Measurements from ENCODE around the gene SSH3.
A peak's percentile ranks its signal among the peaks of the same experiment; 100 is the strongest.
"Not testable (repeated sequence)": the region's sequence is repeated elsewhere in the genome, so short reads cannot be mapped to it uniquely, and the experiment has no call there.

The SSH3 gene

GRCh38 chr11:67311556-67312082 is 8.3 kb downstream of the SSH3 start:
- Histone ChIP-seq H3K27ac (ENCODE audit: low read length) (no peak overlapping the region), H3K36me3 (ENCODE audit: insufficient read depth, low read depth, low read length) (no peaks in the 10 kb centered on the region), H3K9me3 (ENCODE audit: insufficient read depth, low read depth, low read length) (no peaks in the 10 kb centered on the region), H3K9ac (ENCODE audit: low read depth, low read length) (no peak overlapping the region), H3K4me1 (ENCODE audit: insufficient read depth, low read length) (no peaks in the 10 kb centered on the region), H3K4me3 (ENCODE audit: low read length) (no peak overlapping the region), H3K27me3 (ENCODE audit: insufficient read depth, low read length) (no peaks in the 10 kb centered on the region; the same call in 1 of the 2 replicates)

GRCh38 chr11:67312187-67313021 is 9.1 kb downstream of the SSH3 start:
- H3K4me3 ChIP-seq (ENCODE audit: low read length), result no peak overlapping the region
- H3K9me3 ChIP-seq (ENCODE audit: insufficient read depth, low read depth, low read length), result no peaks in the 10 kb centered on the region
- no peak overlapping the region for H3K27ac ChIP-seq (ENCODE audit: low read length)
- no peaks in the 10 kb centered on the region for H3K36me3 ChIP-seq (ENCODE audit: insufficient read depth, low read depth, low read length)
- no peaks in the 10 kb centered on the region for H3K4me1 ChIP-seq (ENCODE audit: insufficient read depth, low read length)
- no peak overlapping the region for H3K9ac ChIP-seq (ENCODE audit: low read depth, low read length)
- H3K27me3 ChIP-seq (ENCODE audit: insufficient read depth, low read length), result no peaks in the 10 kb centered on the region; the same call in 1 of the 2 replicates

GRCh38 chr11:67313125-67313890 is 10.0 kb downstream of the SSH3 start:
- H3K27ac ChIP-seq (ENCODE audit: low read length), result no peak overlapping the region
- H3K4me1 ChIP-seq (ENCODE audit: insufficient read depth, low read length), result no peaks in the 10 kb centered on the region
- no peak overlapping the region for H3K4me3 ChIP-seq (ENCODE audit: low read length)
- no peaks in the 10 kb centered on the region for H3K36me3 ChIP-seq (ENCODE audit: insufficient read depth, low read depth, low read length)
- H3K9me3 ChIP-seq (ENCODE audit: insufficient read depth, low read depth, low read length), result no peaks in the 10 kb centered on the region
- H3K27me3 ChIP-seq (ENCODE audit: insufficient read depth, low read length), result peaks cover 5% of the 10 kb centered on the region
- H3K9ac ChIP-seq (ENCODE audit: low read depth, low read length), result no peak overlapping the region

DNA sequence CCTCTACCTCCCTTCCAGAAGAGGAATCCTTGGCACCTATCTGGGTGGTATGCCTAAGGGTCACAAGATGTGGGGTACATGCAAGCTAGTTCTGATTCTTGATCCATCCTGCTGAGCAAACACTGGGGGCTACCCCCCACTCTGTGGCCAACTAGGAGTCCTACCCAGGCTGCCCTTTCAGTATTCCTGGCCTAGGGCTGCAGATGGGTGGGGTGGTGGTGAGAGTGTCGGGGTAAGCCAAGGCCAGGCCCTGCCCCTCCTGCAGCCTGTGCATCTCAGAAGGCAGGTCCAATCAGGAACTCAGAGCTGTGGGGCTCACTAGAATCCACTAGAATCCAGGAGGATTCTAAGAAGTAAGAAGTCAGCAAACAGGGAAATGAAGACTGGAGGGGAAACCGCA is 10.9 kb downstream of the SSH3 start:
- Histone ChIP-seq H3K36me3 (ENCODE audit: insufficient read depth, low read depth, low read length) (no peaks in the 10 kb centered on the region), H3K27ac (ENCODE audit: low read length) (no peak overlapping the region), H3K9me3 (ENCODE audit: insufficient read depth, low read depth, low read length) (no peaks in the 10 kb centered on the region), H3K4me1 (ENCODE audit: insufficient read depth, low read length) (no peaks in the 10 kb centered on the region), H3K9ac (ENCODE audit: low read depth, low read length) (no peak overlapping the region), H3K4me3 (ENCODE audit: low read length) (no peak overlapping the region), H3K27me3 (ENCODE audit: insufficient read depth, low read length) (peaks cover 14% of the 10 kb centered on the region)

- Histone ChIP-seq H3K9me3 (ENCODE audit: insufficient read depth, low read depth, low read length) (no peaks in the 10 kb centered on the region), H3K9ac (ENCODE audit: low read depth, low read length) (no peak overlapping the region), H3K27me3 (ENCODE audit: insufficient read depth, low read length) (peaks cover 26% of the 10 kb centered on the region), H3K4me3 (ENCODE audit: low read length) (no peak overlapping the region), H3K4me1 (ENCODE audit: insufficient read depth, low read length) (no peaks in the 10 kb centered on the region), H3K27ac (ENCODE audit: low read length) (no peak overlapping the region), H3K36me3 (ENCODE audit: insufficient read depth, low read depth, low read length) (no peaks in the 10 kb centered on the region)
These were observed 12.1 kb downstream of the SSH3 start for GRCh38 chr11:67315325-67315909.

GRCh38 chr11:67316882-67317204 is 13.5 kb downstream of the SSH3 start:
- Histone ChIP-seq H3K9ac (ENCODE audit: low read depth, low read length) (peak overlapping the region; percentile 66; the same call in 1 of the 2 replicates), H3K4me3 (ENCODE audit: low read length) (peak overlapping the region; percentile 76), H3K4me1 (ENCODE audit: insufficient read depth, low read length) (no peaks in the 10 kb centered on the region), H3K9me3 (ENCODE audit: insufficient read depth, low read depth, low read length) (no peaks in the 10 kb centered on the region), H3K36me3 (ENCODE audit: insufficient read depth, low read depth, low read length) (no peaks in the 10 kb centered on the region), H3K27ac (ENCODE audit: low read length) (no peak overlapping the region), H3K27me3 (ENCODE audit: insufficient read depth, low read length) (peaks cover 32% of the 10 kb centered on the region)

GRCh38 chr11:67317205-67317887 is 14.0 kb downstream of the SSH3 start:
- peak overlapping the region; percentile 76 for H3K4me3 ChIP-seq (ENCODE audit: low read length)
- no peak overlapping the region for H3K27ac ChIP-seq (ENCODE audit: low read length)
- no peaks in the 10 kb centered on the region for H3K9me3 ChIP-seq (ENCODE audit: insufficient read depth, low read depth, low read length)
- peak overlapping the region; percentile 66; the same call in 1 of the 2 replicates for H3K9ac ChIP-seq (ENCODE audit: low read depth, low read length)
- no peaks in the 10 kb centered on the region for H3K4me1 ChIP-seq (ENCODE audit: insufficient read depth, low read length)
- H3K36me3 ChIP-seq (ENCODE audit: insufficient read depth, low read depth, low read length), result no peaks in the 10 kb centered on the region
- H3K27me3 ChIP-seq (ENCODE audit: insufficient read depth, low read length), result peaks cover 32% of the 10 kb centered on the region

DNA sequence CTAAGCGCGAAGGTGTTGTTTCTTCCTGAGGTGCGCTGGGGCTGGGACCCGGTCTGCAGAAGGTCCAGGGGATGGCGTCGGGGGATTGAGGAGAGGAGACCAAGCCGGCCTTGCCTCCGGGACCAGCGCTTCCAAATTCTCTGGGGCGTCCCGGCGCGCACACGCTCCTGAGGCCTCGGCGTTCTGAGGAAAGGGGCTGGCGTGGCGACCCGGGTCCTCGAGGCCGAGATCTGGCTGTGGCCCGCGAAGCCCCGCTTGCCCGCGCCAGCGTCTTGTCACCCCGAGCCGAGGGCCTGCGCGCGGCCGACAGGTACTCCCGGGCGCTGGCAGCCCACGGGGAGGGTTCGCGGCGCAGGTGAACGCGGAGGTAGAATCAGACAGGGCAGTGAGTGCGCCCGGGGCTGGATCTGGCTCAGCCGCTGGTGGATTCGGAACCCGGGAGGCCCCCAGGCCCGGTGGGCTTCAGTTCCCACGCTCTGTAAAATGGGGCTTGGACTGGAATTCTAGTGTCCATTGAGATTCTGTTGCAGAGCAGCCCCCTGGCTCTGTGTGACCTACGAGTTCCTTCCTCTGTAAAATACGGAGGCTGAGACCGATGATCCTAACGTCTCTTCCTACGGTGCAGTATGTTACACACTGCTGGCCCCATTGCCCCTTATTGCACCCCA is 14.7 kb downstream of the SSH3 start:
- peak overlapping the region; percentile 46; the same call in 1 of the 2 replicates for H3K9ac ChIP-seq (ENCODE audit: low read depth, low read length)
- no peaks in the 10 kb centered on the region for H3K9me3 ChIP-seq (ENCODE audit: insufficient read depth, low read depth, low read length)
- H3K27me3 ChIP-seq (ENCODE audit: insufficient read depth, low read length), result peaks cover 32% of the 10 kb centered on the region
- H3K27ac ChIP-seq (ENCODE audit: low read length), result no peak overlapping the region
- no peaks in the 10 kb centered on the region for H3K36me3 ChIP-seq (ENCODE audit: insufficient read depth, low read depth, low read length)
- H3K4me3 ChIP-seq (ENCODE audit: low read length), result peak overlapping the region; percentile 76
- H3K4me1 ChIP-seq (ENCODE audit: insufficient read depth, low read length), result no peaks in the 10 kb centered on the region

DNA sequence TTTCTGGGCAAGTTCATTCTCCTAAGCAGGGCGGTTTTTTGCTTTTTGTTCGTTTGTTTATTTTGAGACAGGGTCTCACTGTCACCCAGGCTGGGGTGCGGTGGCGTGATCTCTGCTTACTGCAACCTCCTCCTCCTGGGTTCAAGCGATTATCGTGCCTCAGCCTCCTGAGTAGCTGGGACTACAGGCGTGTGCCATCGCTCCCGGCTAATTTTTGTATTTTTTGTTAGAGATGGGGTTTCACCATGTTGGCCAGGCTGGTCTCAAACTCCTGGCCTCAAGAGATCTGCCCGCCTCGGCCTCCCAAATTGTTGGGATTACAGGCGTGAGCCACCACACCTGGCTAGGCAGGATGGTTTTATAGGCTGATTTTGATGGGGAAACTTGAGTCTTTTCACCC is 15.5 kb downstream of the SSH3 start:
- not testable (repeated sequence) for H3K27ac ChIP-seq (ENCODE audit: low read length); H3K9me3 ChIP-seq (ENCODE audit: insufficient read depth, low read depth, low read length); H3K4me3 ChIP-seq (ENCODE audit: low read length); H3K4me1 ChIP-seq (ENCODE audit: insufficient read depth, low read length); H3K9ac ChIP-seq (ENCODE audit: low read depth, low read length); H3K36me3 ChIP-seq (ENCODE audit: insufficient read depth, low read depth, low read length)
- peaks cover 32% of the 10 kb centered on the region for H3K27me3 ChIP-seq (ENCODE audit: insufficient read depth, low read length)

- peaks cover 32% of the 10 kb centered on the region for H3K27me3 ChIP-seq (ENCODE audit: insufficient read depth, low read length)
- H3K27ac ChIP-seq (ENCODE audit: low read length), result no peak overlapping the region
- no peak overlapping the region for H3K9ac ChIP-seq (ENCODE audit: low read depth, low read length)
- H3K36me3 ChIP-seq (ENCODE audit: insufficient read depth, low read depth, low read length), result no peaks in the 10 kb centered on the region
- no peaks in the 10 kb centered on the region for H3K9me3 ChIP-seq (ENCODE audit: insufficient read depth, low read depth, low read length)
- H3K4me3 ChIP-seq (ENCODE audit: low read length), result no peak overlapping the region
- no peaks in the 10 kb centered on the region for H3K4me1 ChIP-seq (ENCODE audit: insufficient read depth, low read length)
These were observed 16.7 kb downstream of the SSH3 start for GRCh38 chr11:67320011-67320410.

- Histone ChIP-seq H3K4me1 (ENCODE audit: insufficient read depth, low read length) (no peaks in the 10 kb centered on the region), H3K4me3 (ENCODE audit: low read length) (no peak overlapping the region), H3K9ac (ENCODE audit: low read depth, low read length) (no peak overlapping the region), H3K9me3 (ENCODE audit: insufficient read depth, low read depth, low read length) (no peaks in the 10 kb centered on the region), H3K27me3 (ENCODE audit: insufficient read depth, low read length) (peaks cover 32% of the 10 kb centered on the region), H3K27ac (ENCODE audit: low read length) (no peak overlapping the region), H3K36me3 (ENCODE audit: insufficient read depth, low read depth, low read length) (no peaks in the 10 kb centered on the region)
These were observed 17.4 kb downstream of the SSH3 start for GRCh38 chr11:67320691-67321090.

Data from iPS-20b (cell line).